GM21723 (cell line): ENCODE results near the gene NKX2-3.

ENCODE experiments used
- ATAC-seq: cut with Tn5 transposase; IDR thresholded peaks from one replicate; pipeline ENCODE4 v1.9.1; 2021; ENCODE audit warnings: mild to moderate bottlenecking, moderate library complexity; ENCODE audit not compliant: unreplicated experiment

NKX2-3 gene

DNA sequence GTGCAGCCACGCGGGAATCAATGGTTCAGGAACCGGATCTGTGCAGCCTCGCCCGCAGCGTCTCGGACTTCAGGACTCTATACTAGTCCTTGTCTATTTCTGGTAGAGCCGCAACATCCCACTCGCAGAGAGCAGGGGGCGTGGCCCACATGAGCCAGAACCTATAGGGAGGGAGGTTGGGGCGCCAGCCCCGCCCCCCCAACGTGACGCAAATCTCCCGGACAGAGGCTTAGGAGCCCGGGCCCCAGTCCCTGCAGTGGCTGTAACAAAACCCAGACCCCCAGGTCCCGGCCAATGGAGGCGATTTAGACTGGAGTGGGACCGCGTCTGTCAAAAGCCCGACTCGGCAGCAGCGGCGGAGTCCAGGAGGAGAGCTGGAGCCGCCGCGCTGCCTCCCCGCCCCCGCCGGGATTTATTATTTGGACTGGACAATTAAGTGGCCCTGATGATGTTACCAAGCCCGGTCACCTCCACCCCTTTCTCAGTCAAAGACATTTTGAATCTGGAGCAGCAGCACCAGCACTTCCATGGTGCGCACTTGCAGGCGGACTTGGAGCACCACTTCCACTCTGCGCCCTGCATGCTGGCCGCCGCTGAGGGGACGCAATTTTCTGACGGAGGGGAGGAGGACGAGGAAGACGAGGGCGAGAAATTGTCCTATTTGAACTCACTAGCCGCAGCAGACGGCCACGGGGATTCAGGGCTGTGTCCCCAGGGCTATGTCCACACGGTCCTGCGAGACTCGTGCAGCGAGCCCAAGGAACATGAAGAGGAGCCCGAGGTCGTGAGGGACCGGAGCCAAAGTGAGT lies at the start of gene NKX2-3:
NKX2-3 (plus strand) TSS at position 256 of the 809 bp plus-strand sequence; CDS start at position 446, 190 bp downstream.
- ATAC-seq = no peak

DNA sequence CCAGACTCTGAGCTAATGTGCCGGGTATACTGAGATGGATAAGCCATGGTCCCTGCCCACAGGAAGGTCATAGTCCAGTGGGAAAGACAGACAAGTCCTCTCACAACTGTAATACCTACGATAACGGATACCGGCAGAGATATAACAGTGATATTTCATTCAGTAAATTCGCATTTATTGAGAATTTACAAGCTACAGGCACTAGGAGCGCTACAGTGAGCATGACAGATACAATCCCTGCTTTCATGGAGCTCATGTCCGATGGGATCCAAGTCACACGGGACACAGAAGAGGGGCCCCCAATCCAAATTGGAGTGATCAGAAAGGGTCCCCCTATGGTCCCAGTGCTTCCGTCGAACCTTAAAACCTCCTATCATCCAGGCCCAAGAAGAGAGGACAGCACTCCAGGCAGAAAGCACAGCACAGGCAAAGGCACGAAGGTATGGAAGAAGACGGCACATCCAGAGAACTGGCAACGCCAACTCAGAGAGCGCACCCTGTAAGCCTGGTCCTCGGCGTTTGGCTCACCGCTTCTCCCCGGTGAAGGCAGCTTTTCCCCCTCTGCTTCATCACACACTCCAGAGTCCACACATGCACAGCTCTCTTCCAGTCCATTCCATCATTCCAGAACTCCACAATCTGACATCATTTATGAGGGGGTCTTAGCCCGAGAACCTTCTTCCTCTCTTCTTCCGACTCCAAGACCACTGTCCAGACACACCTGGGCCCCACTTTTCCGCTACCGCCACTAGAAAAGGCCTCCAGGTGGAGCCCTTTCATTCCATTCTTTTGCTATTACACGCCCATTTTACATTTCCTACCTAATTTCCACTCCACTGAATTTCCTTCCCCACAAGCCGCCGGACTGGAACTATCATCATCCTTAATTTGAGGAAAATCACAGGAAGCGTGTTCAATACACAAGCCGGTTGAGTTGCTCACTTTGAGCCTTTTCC lies 47.8 kb upstream of the NKX2-3 start:
- ATAC-seq = no peak

GRCh38 chr10:99487125-99487807 lies 45.5 kb upstream of the NKX2-3 start:
- ATAC-seq = no peak

DNA sequence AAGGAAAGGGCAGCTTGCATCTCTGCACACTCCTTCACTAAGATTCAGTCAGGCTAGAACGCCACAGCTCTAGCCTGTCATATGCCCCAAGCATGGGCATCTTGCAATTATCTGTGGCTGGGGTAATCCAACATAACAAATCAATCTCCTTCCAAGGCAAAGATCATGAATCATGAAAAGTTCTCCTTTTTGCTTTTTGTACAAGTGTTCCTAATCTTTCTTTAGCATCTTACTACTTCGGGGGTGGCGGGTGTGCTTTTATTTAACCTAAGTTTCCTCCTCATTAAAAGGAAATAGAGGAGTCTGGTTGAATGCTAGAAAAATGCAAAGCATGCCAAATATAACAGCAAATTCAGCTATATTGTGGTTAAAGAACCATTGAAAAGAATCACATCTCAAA lies 43.5 kb upstream of the NKX2-3 start:
- no peak for ATAC-seq

- ATAC-seq = no peak
These were observed 35.3 kb upstream of the NKX2-3 start for GRCh38 chr10:99497343-99498025.

DNA sequence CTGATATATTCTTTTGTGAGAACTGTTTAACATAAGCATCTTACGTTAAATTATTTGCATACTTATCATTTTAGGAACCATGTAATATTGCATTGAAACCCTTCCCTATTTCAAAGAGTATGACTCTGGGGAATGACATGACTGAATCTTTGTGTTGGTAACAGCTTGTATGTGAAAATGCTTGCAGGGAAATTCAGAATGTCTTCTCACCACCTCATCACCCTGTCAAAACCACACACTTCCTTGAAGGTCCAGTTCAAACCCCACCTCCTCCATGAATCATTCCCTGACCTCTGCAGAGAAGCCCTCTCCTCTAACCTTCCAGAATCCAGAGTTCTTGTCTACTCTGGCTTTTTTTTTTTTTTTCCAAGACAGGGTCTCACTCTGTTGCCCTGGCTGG lies 26.3 kb upstream of the NKX2-3 start:
- no peak for ATAC-seq

DNA sequence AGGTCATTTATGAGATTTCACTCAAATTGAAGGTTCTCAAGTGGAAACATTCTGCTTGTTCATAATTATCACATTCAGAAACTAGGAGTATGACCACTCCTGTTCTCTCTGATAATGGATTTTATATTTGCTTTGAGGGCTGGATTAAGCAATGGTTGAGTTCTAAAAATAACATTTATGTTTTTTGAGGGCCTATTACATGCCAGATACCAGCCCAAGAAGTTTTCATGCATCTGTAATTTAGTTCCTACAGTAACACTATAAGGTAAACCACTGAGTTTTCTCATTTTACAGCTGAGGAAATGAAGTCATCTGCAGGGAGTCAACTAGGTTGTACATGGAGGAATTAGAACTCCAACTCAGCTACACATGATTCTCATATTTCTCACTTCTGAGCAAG lies 25.5 kb upstream of the NKX2-3 start:
- no peak for ATAC-seq

GRCh38 chr10:99513061-99513460 lies 19.7 kb upstream of the NKX2-3 start:
- ATAC-seq = no peak

GRCh38 chr10:99519690-99520039 lies 13.1 kb upstream of the NKX2-3 start:
- ATAC-seq = no peak

DNA sequence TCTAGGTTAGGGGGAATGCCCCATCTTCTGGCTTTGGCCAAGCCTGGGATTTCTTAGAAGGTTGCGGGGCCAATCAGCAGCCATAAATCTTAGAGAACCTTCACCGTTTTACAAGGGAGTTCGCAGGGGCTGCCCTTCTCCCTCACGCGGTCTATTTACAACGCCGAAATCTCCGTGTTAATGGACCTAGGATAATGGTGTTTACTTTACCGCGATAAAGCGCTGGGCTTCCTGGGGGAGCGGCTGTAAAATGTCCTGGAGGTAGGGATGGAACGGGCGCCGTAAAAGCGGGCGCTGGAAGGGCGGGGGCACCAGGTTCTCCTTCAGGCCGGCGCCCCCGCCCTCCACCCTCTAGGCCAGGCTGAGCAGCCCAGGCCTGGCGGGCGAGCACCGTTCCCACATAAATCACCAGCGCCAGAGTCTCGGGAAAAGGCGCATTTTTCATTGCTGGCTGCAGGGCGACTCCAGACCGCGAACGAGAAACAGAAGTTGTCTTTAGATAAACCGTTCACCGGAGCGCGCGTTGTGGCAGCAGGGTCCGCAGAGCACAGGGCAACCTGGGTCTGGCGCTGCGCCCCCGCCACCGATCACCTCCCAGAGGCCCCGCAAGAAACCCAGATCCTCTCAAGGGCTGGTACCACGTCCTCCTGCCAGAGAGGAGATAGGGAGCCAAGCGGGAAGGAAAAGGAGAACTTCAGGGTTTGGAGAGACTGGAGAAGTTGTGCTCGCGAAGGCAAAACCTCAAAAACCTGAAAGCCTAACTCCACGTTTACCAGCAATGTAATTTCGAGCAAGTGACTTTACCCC lies 12.5 kb upstream of the NKX2-3 start:
- no peak for ATAC-seq

GRCh38 chr10:99520847-99521764 lies 11.6 kb upstream of the NKX2-3 start:
- no peak for ATAC-seq

GRCh38 chr10:99521765-99522469 lies 10.8 kb upstream of the NKX2-3 start:
- ATAC-seq = no peak

DNA sequence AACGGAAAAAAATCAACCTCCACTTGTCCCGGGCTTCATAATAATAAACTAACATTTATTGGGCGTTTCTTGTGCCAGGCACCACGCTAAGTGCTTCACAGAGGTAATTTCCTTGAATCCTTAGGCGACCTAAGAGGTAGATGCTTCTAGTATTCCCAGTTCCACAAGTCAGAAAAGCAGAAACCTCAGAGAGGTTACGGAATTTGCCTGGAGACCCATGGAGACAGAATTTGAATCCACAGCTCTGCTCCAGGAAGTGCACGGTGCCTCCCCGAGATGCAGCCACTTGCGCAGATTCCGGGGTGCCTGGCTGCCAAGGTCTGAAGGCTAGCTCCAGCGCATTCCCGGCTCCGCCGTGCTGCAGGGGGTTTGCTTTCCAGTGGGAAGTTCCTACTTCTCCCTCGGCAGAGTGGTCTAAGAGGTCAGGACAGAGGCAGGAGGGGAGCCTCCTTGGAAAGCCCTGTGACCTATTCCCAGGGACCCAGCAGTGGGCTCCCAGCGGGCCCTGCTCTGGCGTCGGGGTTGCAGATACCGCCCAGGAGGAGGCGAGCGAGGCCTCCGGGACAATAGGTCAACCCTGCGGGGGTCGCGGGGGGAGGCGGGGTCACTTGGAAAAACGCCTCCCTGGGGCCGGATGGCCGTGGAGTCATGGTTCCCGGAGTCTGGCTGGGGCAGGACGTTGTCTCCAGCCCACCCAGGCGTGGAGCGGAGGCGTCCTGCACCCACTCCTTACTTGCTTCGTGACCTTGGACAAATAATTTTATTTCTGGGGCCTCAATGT lies 10.1 kb upstream of the NKX2-3 start:
- no peak for ATAC-seq

- no peak for ATAC-seq
These were observed 9.4 kb upstream of the NKX2-3 start for GRCh38 chr10:99523251-99523773.

GRCh38 chr10:99524050-99524666 lies 8.6 kb upstream of the NKX2-3 start:
- ATAC-seq = no peak

DNA sequence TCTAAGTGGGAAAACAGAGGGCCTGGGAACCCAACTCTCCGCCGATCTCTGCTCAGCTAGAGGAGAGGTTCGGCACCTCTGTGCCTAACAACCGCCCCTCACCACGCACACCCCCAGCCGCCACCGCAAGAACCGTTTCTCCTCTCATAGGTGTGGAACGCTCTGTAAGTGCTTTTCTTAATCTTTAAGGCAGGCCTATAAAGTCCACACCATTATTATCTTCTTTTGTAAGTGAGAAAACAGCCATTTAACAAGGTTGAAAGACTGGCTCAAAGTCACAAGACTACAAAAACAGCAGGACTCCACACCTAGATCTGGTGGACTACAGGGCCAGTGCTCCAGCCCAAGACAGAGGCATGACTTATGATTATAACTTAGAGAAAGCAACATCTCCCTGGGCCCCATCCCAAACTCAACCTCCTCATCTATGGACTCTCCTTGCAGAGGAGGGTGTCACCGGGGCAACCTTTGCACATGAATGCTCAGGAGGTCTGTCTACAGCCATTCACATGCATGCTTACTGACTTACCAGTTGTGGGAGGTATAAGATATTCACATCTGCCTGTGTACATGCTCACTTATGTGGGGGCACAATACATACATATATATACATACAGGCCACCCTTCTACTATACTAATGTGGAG lies 7.9 kb upstream of the NKX2-3 start:
- no peak for ATAC-seq
